HL-60 (cell line): ENCODE data around the gene AP1M2.

Experiments
- POLR2AphosphoS5 ChIP-seq: IDR thresholded peaks from 2 replicates; pipeline ENCODE4 v1.6.1; 2012; ENCODE audit warnings: low read depth
- TF ChIP-seq, protein P1 (sequence below): IDR thresholded peaks from one replicate; pipeline ENCODE4 v1.5.1; 2011; ENCODE audit warnings: low read length, control low read depth, inconsistent platforms; ENCODE audit not compliant: insufficient read depth
- TF ChIP-seq, protein P2 (sequence below): IDR thresholded peaks from 2 replicates; pipeline ENCODE4 v1.6.1; 2012; ENCODE audit warnings: low read depth; ENCODE audit not compliant: insufficient replicate concordance

DNA sequence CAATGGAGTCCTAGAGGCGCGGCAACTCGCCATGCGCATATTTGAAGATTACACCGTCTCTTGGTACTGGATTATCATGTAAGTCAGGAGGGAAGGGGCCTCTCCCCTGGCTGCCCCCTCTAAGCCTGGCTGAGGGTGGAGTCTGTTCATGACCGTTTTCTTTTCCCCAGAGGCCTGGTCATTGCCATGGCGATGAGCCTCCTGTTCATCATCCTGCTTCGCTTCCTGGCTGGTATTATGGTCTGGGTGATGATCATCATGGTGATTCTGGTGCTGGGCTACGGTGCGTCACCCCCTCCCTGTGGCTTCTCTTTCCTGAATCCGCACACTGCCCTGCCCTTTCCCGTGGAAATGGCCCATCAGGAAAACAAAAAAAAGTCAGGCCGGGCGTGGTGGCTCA, 44.8 kb upstream of the AP1M2 start:
- TF ChIP-seq POLR2AphosphoS5: no peak
- TF ChIP-seq, protein P1, sequence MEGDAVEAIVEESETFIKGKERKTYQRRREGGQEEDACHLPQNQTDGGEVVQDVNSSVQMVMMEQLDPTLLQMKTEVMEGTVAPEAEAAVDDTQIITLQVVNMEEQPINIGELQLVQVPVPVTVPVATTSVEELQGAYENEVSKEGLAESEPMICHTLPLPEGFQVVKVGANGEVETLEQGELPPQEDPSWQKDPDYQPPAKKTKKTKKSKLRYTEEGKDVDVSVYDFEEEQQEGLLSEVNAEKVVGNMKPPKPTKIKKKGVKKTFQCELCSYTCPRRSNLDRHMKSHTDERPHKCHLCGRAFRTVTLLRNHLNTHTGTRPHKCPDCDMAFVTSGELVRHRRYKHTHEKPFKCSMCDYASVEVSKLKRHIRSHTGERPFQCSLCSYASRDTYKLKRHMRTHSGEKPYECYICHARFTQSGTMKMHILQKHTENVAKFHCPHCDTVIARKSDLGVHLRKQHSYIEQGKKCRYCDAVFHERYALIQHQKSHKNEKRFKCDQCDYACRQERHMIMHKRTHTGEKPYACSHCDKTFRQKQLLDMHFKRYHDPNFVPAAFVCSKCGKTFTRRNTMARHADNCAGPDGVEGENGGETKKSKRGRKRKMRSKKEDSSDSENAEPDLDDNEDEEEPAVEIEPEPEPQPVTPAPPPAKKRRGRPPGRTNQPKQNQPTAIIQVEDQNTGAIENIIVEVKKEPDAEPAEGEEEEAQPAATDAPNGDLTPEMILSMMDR: no peak
- TF ChIP-seq, protein P2, sequence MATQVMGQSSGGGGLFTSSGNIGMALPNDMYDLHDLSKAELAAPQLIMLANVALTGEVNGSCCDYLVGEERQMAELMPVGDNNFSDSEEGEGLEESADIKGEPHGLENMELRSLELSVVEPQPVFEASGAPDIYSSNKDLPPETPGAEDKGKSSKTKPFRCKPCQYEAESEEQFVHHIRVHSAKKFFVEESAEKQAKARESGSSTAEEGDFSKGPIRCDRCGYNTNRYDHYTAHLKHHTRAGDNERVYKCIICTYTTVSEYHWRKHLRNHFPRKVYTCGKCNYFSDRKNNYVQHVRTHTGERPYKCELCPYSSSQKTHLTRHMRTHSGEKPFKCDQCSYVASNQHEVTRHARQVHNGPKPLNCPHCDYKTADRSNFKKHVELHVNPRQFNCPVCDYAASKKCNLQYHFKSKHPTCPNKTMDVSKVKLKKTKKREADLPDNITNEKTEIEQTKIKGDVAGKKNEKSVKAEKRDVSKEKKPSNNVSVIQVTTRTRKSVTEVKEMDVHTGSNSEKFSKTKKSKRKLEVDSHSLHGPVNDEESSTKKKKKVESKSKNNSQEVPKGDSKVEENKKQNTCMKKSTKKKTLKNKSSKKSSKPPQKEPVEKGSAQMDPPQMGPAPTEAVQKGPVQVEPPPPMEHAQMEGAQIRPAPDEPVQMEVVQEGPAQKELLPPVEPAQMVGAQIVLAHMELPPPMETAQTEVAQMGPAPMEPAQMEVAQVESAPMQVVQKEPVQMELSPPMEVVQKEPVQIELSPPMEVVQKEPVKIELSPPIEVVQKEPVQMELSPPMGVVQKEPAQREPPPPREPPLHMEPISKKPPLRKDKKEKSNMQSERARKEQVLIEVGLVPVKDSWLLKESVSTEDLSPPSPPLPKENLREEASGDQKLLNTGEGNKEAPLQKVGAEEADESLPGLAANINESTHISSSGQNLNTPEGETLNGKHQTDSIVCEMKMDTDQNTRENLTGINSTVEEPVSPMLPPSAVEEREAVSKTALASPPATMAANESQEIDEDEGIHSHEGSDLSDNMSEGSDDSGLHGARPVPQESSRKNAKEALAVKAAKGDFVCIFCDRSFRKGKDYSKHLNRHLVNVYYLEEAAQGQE: no peak
